GM12878 (cell line): ENCODE measurements around the gene TULP4. TPM values are rescaled to one million over a fixed set of nuclear protein-coding genes. Genes with fewer than 3 reads are reported as not detected.

Experiments used
- ATAC-seq: fragments of 200-7000 bp; cut with Tn5 transposase; 3 replicates; pipeline ENCODE4 v1.9.1; 2020; ENCODE audit warnings: mild to moderate bottlenecking, moderate library complexity
- BruUV-seq: library from RNA; stranded (reverse); fragments of 400-500 nt; replicated peaks from 2 replicates; lab custom pipeline; 2021; lab: Mats Ljungman, UMichigan
- CTCF ChIA-PET: fragments of 300-600 bp; sonication (Branson Sonifier 250); formaldehyde crosslinking; extraction: SDS; loops from one replicate; lab custom pipeline; 2021; ENCODE audit warnings: inconsistent platforms; lab: Yijun Ruan, JAX
- POLR2A ChIA-PET: fragments of 350-600 bp; formaldehyde crosslinking; extraction: SDS; loops from one replicate; lab custom pipeline; 2021; ENCODE audit warnings: inconsistent platforms; lab: Charles Lee
- RAD21 ChIA-PET: fragments of 300-600 bp; sonication (Branson Sonifier 250); formaldehyde crosslinking; loops from one replicate; lab custom pipeline; 2023; ENCODE audit warnings: antibody characterized with exemption; ENCODE audit not compliant: unreplicated experiment; lab: Charles Lee
- SMC1A ChIA-PET: fragments of 300-600 bp; sonication (Branson Sonifier 250); formaldehyde crosslinking; loops from one replicate; lab custom pipeline; 2023; ENCODE audit not compliant: unreplicated experiment, uncharacterized antibody; lab: Charles Lee
- DNase-seq: peaks from one replicate; pipeline ENCODE4 v3.0.0-alpha.2; 2011; ENCODE audit warnings: low read depth, low spot score
- FAIRE-seq: peaks from 3 replicates; lab custom pipeline; 2011; peaks lifted over from hg19 to GRCh38; lab: Jason Lieb, UNC
- H2AFZ ChIP-seq: 2 replicates; pipeline ENCODE4 v1.6.0; 2011; ENCODE audit warnings: low read depth, low read length, control low read depth; ENCODE audit not compliant: control insufficient read depth
- H3K27ac ChIP-seq: 2 replicates; pipeline ENCODE4 v1.5.1; 2011; ENCODE audit warnings: control low read depth; ENCODE audit not compliant: control insufficient read depth, insufficient read depth
- H3K27me3 ChIP-seq, 2 experiments: replicated peaks in 1 of 2; 2 replicates each; pipeline versions ENCODE4 v1.6.0 to v1.6.1; 2011; ENCODE audit warnings: low read length in 1 of 2; ENCODE audit not compliant: control insufficient read depth in 2 of 2, insufficient read depth in 2 of 2
- H3K36me3 ChIP-seq, 2 experiments: 2 replicates each; pipeline ENCODE4 v1.5.1; 2011; ENCODE audit warnings: low read length in 1 of 2; ENCODE audit not compliant: control insufficient read depth in 2 of 2, insufficient read depth in 2 of 2
- H3K4me1 ChIP-seq: 2 replicates; pipeline ENCODE4 v1.6.1; 2011; ENCODE audit warnings: mild to moderate bottlenecking, low read length, moderate library complexity, mixed read lengths; ENCODE audit not compliant: control insufficient read depth, insufficient read depth
- H3K4me2 ChIP-seq: 2 replicates; pipeline ENCODE4 v1.6.0; 2011; ENCODE audit warnings: control low read depth; ENCODE audit not compliant: control insufficient read depth, insufficient read depth
- H3K4me3 ChIP-seq: fragments of 200-600 bp; sonication (generic); 2 replicates; pipeline ENCODE4 v1.5.1; 2016
- H3K79me2 ChIP-seq: 2 replicates; pipeline ENCODE4 v1.6.0; 2011; ENCODE audit warnings: low read length; ENCODE audit not compliant: control insufficient read depth, insufficient read depth
- H3K9ac ChIP-seq: 2 replicates; pipeline ENCODE4 v1.8.0; 2011; ENCODE audit warnings: low read length, control low read depth, mixed read lengths; ENCODE audit not compliant: control insufficient read depth, insufficient read depth
- H3K9me3 ChIP-seq: replicated peaks from 3 replicates; pipeline ENCODE4 v1.5.1; 2011; ENCODE audit warnings: mild to moderate bottlenecking, low read length; ENCODE audit not compliant: control insufficient read depth, insufficient read depth
- H4K20me1 ChIP-seq: 2 replicates; pipeline ENCODE4 v1.6.0; 2011; ENCODE audit not compliant: control insufficient read depth, insufficient read depth
- CREM ChIP-seq: IDR thresholded peaks from 2 replicates; pipeline ENCODE4 v1.6.1; 2014; ENCODE audit warnings: antibody characterized with exemption, low read depth
- FOS ChIP-seq: IDR thresholded peaks from 3 replicates; pipeline ENCODE4 v1.6.1; 2011; ENCODE audit warnings: borderline replicate concordance; ENCODE audit not compliant: insufficient read length; ENCODE audit errors: extremely low read depth
- GABPA ChIP-seq: IDR thresholded peaks from 2 replicates; pipeline ENCODE4 v1.6.1; 2014; ENCODE audit warnings: antibody characterized with exemption, low read depth, mild to moderate bottlenecking, inconsistent platforms
- HDAC6 ChIP-seq: fragments of 200-600 bp; sonication (generic); IDR thresholded peaks from one replicate; pipeline ENCODE4 v1.8.0; 2017; ENCODE audit warnings: antibody characterized with exemption; ENCODE audit not compliant: unreplicated experiment
- MEF2B ChIP-seq: fragments of 450-650 bp; IDR thresholded peaks from 2 replicates; pipeline ENCODE4 v1.6.1; 2018; ENCODE audit warnings: mild to moderate bottlenecking, moderate library complexity; ENCODE audit not compliant: partially characterized antibody, poor library complexity, severe bottlenecking
- POU2F2 ChIP-seq: IDR thresholded peaks from 3 replicates; pipeline ENCODE4 v1.6.1; 2011; ENCODE audit warnings: low read depth, mild to moderate bottlenecking, low read length, borderline replicate concordance
- RELB ChIP-seq: fragments of 450-650 bp; IDR thresholded peaks from 2 replicates; pipeline ENCODE4 v1.6.1; 2017; ENCODE audit warnings: low read depth, mild to moderate bottlenecking, moderate library complexity
- RFX5 ChIP-seq: IDR thresholded peaks from 2 replicates; pipeline ENCODE4 v1.6.1; 2011; ENCODE audit warnings: low read depth, low read length, improper control_type of control experiment
- SMAD5 ChIP-seq: IDR thresholded peaks from 2 replicates; pipeline ENCODE4 v1.6.1; 2016; ENCODE audit warnings: antibody characterized with exemption, low read depth
- ZBTB4 ChIP-seq: fragments of 450-650 bp; formaldehyde crosslinking; IDR thresholded peaks from 2 replicates; pipeline ENCODE4 v1.4.0; 2022; ENCODE audit warnings: mild to moderate bottlenecking, moderate library complexity
- ZNF207 ChIP-seq: fragments of 450-650 bp; IDR thresholded peaks from 2 replicates; pipeline ENCODE4 v1.6.1; 2014; ENCODE audit warnings: antibody characterized with exemption, mild to moderate bottlenecking, borderline replicate concordance
- ZNF687 ChIP-seq: fragments of 450-650 bp; IDR thresholded peaks from 2 replicates; pipeline ENCODE4 v1.6.1; 2017; ENCODE audit warnings: mild to moderate bottlenecking, moderate library complexity
- WGBS: methylation state at CpG from one replicate; pipeline ENCODE4 v1.1.6; 2016; ENCODE audit warnings: low lambda C conversion rate; ENCODE audit not compliant: insufficient replicate concordance, insufficient coverage; ENCODE audit errors: missing lambda C conversion rate; 5-methylcytosine and 5-hydroxymethylcytosine counted together
- in situ Hi-C: fragments of 300-500 bp; cut with MboI; formaldehyde crosslinking; loops from 9 replicates; pipeline ENCODE4 v1.14.3; 2018; ENCODE audit warnings: mixed read lengths
- intact Hi-C: fragments of 100-400 bp; cut with micrococcal nuclease; formaldehyde crosslinking; loops from one replicate; pipeline ENCODE4 v1.14.2; 2022; ENCODE audit not compliant: unreplicated experiment
- polyA plus RNA-seq, 11 experiments: library from polyadenylated mRNA; depleted of rRNA in 4 of 11; unstranded in 6 of 11; stranded (reverse) in 5 of 11; fragments of >200 nt; fragmentation: Nextera tagmentation in 4 of 11; fragmentation: Illumina TruSeq in 1 of 11; extraction: Ambion mirVana in 4 of 11; extraction: Trizol in 1 of 11; gene quantifications; 1 replicate in 1 of 11; 2 replicates in 10 of 11; pipeline versions ENCODE4 v1.2.1 to v1.2.3, GENCODE V29; 2011 to 2016; ENCODE audit warnings: inconsistent platforms in 2 of 11, missing spikeins in 2 of 11, low read depth in 1 of 11
- total RNA-seq, 4 experiments: library from RNA; depleted of rRNA in 3 of 4; stranded (reverse); fragments of >200 nt in 3 of 4; fragmentation: Illumina TruSeq in 1 of 4; extraction: Trizol in 1 of 4; gene quantifications; 2 replicates each; pipeline versions ENCODE4 v1.2.1 to v1.2.3, GENCODE V29; 2013 to 2021

TULP4 gene
- total and polyA plus RNA-seq, 10 of the 15 experiments (the other 5 are each of a cell fraction or from before 2014, with no cell fraction given) = 0.73 to 31.8 (median 14.0) TPM

- ChIA-PET CTCF (interaction anchor here (1.2 kb wide), 1 partner anchor 11 kb away, joined by 4 read pairs; no protein-coding TSS in a partner anchor), RAD21 (interaction anchor here (0.8 to 1.4 kb wide), 3 partner anchors 10 to 141 kb away, joined by 3 to 4 read pairs (median 3); no protein-coding TSS in a partner anchor), SMC1A (interaction anchor here (1.1 to 2.6 kb wide), 3 partner anchors 9 to 12 kb away, joined by 4 to 9 read pairs (median 6); no protein-coding TSS in a partner anchor), POLR2A (interaction anchor here (0.7 to 1.2 kb wide), 2 partner anchors 9 to 16 kb away, joined by 3 to 5 read pairs; no protein-coding TSS in a partner anchor)
- Histone ChIP-seq H3K4me3 (no peak overlapping the region), H3K36me3 (no peaks in the 10 kb centered on the region; a peak in 2 of 4 replicates), H3K9me3 (peaks cover 1% of the 10 kb centered on the region; the same call in 2 of the 3 replicates), H3K9ac (no peak overlapping the region), H3K4me2 (no peak overlapping the region), H4K20me1 (no peaks in the 10 kb centered on the region), H2AFZ (no peak overlapping the region), H3K79me2 (no peaks in the 10 kb centered on the region; the same call in none of the 2 replicates), H3K27me3 (no peaks in the 10 kb centered on the region), H3K4me1 (no peaks in the 10 kb centered on the region), H3K27ac (no peak overlapping the region)
- 91% methylated on average over 2 of the region's 2 CpGs for WGBS
- in situ Hi-C loops (no loop called here), intact Hi-C loops (no loop called here)
- no peak for TF ChIP-seq SMAD5
- TF ChIP-seq GABPA = no peak
- no peak for TF ChIP-seq FOS
- no peak for TF ChIP-seq ZNF687
- no peak for TF ChIP-seq CREM
- no peak for TF ChIP-seq MEF2B
- TF ChIP-seq RELB = no peak
- TF ChIP-seq HDAC6 = no peak
- TF ChIP-seq ZNF207 = no peak
- no peak for TF ChIP-seq ZBTB4
- no peak for TF ChIP-seq RFX5
- no peak for TF ChIP-seq POU2F2
- ATAC-seq (no peak), FAIRE-seq (no peak), DNase-seq (no peak)
- BruUV-seq = no TSS peak
Observed at GRCh38 chr6:158334534-158334933, 22.3 kb downstream of the TULP4 start.
